Ishikawa (cell line): Measurements from ENCODE around the gene ARSB.

Experiments used
- CEBPB ChIP-seq: IDR thresholded peaks from 2 replicates; pipeline ENCODE4 v1.6.1; 2012
- EP300 ChIP-seq: IDR thresholded peaks from 2 replicates; pipeline ENCODE4 v1.6.1; 2012; ENCODE audit warnings: borderline replicate concordance
- TAF1 ChIP-seq: IDR thresholded peaks from 2 replicates; pipeline ENCODE4 v1.6.1; 2012; ENCODE audit warnings: low read depth, mild to moderate bottlenecking

- TF ChIP-seq TAF1 (no peak), EP300 (no peak), CEBPB (no peak)
These were observed 203.4 kb downstream of the ARSB start for GRCh38 chr5:78781611-78782286.
